ENCODE measurements around the gene CD84.
"Not testable (repeated sequence)": the region's sequence is repeated elsewhere in the genome, so short reads cannot be mapped to it uniquely, and the experiment has no call there.

The CD84 gene

DNA sequence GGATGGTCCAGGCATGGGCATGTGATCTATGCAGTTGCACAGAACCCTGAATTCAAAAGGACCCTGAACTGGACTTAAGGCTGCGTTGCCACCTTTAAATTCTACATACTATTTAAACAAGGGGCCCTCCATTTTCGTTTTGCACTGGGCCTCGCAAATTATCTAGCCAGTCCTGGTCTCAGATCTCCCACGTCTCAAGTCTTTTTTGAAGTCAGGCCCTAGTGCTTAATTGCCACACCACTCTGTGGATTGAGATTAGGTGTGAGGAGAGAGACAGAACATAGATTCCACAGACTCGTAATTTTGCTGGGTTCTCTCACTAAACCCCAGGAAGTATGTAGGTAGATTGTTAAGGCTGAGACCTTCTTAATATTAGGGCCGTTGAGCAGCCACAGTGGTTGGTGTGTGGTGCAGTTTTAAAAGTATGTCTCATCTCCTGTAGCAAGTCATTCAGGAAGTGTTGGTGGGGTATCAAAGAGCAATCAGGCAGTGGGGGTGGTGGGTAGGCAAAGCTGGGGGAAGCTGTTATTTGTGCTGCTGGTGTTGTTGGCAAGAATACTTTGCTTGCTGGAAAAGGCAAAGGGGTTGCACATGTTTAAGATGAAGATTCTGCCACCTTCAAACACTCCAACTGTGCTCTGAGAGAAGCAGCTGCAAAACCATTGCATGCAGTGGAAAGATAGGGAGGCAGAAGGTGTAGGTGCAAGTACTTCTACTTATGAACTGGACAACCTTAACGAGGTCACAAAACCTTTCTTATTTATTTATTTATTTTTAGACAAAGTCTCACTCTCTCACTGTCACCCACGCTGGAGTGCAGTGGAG, 11.2 kb downstream of the CD84 start:
- Histone ChIP-seq H3K9me3 (ENCODE audit: insufficient read depth, low read length, severe bottlenecking) (peaks cover under 1% of the 10 kb centered on the region), H2AFZ (ENCODE audit: low read depth, low read length) (peak overlapping the region; percentile 80), H3K4me3 (ENCODE audit: low read depth in 1 of 2, low read length in 2 of 2) (0 out of 4 replicates have a peak overlapping the region, but pooled peaks of 1 of the 2 experiments have one; percentile 15), H4K20me1 (ENCODE audit: insufficient read depth, low read length) (no peaks in the 10 kb centered on the region), H3K27me3 (ENCODE audit: insufficient read depth, low read length, poor library complexity) (no peaks in the 10 kb centered on the region), H3K9ac (ENCODE audit: low read depth, low read length) (peak overlapping the region; percentile 51), H3K4me1 (ENCODE audit: insufficient read depth, low read length) (peaks cover 40% of the 10 kb centered on the region), H3K4me2 (ENCODE audit: insufficient read depth, low read length) (peak overlapping the region; percentile 42), H3K36me3 (ENCODE audit: insufficient read depth, low read length) (peaks cover 4% of the 10 kb centered on the region; the same call in 1 of the 2 replicates), H3K27ac (ENCODE audit: low read length) (peak overlapping the region; percentile 94), H3K79me2 (ENCODE audit: insufficient read depth, low read length) (0 out of 2 replicates have a peak, but pooled peaks cover 3% of the 10 kb centered on the region)
- peak; percentile 97 for ATAC-seq (ENCODE audit: insufficient read depth, low read depth)
- DNase-seq: peak; percentile 92
- TF ChIP-seq EZH2 (IDR thresholded peaks at IDR 0.05; ENCODE audit: borderline replicate concordance, low read depth, low read length, severe bottlenecking): no peak
- TF ChIP-seq, protein P1, sequence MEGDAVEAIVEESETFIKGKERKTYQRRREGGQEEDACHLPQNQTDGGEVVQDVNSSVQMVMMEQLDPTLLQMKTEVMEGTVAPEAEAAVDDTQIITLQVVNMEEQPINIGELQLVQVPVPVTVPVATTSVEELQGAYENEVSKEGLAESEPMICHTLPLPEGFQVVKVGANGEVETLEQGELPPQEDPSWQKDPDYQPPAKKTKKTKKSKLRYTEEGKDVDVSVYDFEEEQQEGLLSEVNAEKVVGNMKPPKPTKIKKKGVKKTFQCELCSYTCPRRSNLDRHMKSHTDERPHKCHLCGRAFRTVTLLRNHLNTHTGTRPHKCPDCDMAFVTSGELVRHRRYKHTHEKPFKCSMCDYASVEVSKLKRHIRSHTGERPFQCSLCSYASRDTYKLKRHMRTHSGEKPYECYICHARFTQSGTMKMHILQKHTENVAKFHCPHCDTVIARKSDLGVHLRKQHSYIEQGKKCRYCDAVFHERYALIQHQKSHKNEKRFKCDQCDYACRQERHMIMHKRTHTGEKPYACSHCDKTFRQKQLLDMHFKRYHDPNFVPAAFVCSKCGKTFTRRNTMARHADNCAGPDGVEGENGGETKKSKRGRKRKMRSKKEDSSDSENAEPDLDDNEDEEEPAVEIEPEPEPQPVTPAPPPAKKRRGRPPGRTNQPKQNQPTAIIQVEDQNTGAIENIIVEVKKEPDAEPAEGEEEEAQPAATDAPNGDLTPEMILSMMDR (IDR thresholded peaks at IDR 0.05; ENCODE audit: borderline replicate concordance, extremely low read depth, low read length, poor library complexity, severe bottlenecking): no peak

DNA sequence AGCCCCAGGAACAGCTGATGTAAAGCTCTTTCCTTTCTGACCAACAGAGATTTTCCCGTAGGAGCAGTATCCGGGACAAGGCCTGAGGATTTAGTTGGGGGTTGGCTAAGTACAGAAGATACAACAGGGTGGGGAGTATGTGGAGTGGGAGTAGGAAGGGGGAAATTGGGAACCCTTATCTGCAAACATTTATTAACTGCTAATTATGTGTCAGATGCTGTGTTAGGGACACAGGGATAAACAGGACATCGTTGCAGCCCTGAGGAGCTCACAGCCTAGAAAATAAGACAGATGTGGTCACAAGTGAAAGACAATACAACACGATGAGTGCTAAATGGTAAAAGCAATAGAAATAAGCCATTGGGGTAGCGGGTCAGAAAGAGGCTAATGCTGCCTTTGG, 12.0 kb downstream of the CD84 start:
- TF ChIP-seq, protein P1 (IDR thresholded peaks at IDR 0.05; ENCODE audit: borderline replicate concordance, extremely low read depth, low read length, poor library complexity, severe bottlenecking): no peak
- TF ChIP-seq EZH2 (IDR thresholded peaks at IDR 0.05; ENCODE audit: borderline replicate concordance, low read depth, low read length, severe bottlenecking): no peak
- Histone ChIP-seq H3K4me2 (ENCODE audit: insufficient read depth, low read length) (peak overlapping the region; percentile 42), H3K36me3 (ENCODE audit: insufficient read depth, low read length) (peaks cover 4% of the 10 kb centered on the region; the same call in 1 of the 2 replicates)

DNA sequence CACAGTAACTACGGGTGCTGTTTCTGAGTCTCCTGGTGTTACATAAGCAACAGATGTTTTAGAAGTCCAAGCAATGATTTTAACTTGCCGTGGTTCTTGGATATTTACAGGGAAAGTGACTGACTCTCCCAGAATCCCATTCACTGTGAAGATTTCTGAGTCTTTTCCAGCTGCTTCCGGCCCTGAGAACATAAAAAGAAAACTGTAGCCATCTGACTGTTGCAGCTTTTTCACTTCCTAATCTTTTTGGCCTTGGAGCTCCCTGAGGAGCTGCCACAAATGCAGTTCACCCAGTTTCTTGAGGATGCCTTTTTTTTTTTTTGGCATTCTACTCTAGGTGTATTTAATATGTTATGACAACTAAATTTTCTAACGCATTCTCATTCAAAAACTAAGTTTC, 13.7 kb downstream of the CD84 start:
- H3K79me2 ChIP-seq (ENCODE audit: insufficient read depth, low read length): no peaks in the 10 kb centered on the region
- no peak for TF ChIP-seq EZH2 (IDR thresholded peaks at IDR 0.05; ENCODE audit: borderline replicate concordance, low read depth, low read length, severe bottlenecking)
- TF ChIP-seq, protein P1 (IDR thresholded peaks at IDR 0.05; ENCODE audit: borderline replicate concordance, extremely low read depth, low read length, poor library complexity, severe bottlenecking): no peak
- ATAC-seq (ENCODE audit: insufficient read depth, low read depth) (no peak), DNase-seq (no peak)
- H3K9ac ChIP-seq (ENCODE audit: low read depth, low read length): no peak overlapping the region
- H3K36me3 ChIP-seq (ENCODE audit: insufficient read depth, low read length): peaks cover 4% of the 10 kb centered on the region; the same call in 1 of the 2 replicates
- 0 out of 2 replicates have a peak overlapping the region, but pooled peaks have one; percentile 11 for H3K27ac ChIP-seq (ENCODE audit: low read length)
- no peaks in the 10 kb centered on the region for H3K27me3 ChIP-seq (ENCODE audit: insufficient read depth, low read length, poor library complexity)
- no peaks in the 10 kb centered on the region for H4K20me1 ChIP-seq (ENCODE audit: insufficient read depth, low read length)
- peaks cover 4% of the 10 kb centered on the region for H3K9me3 ChIP-seq (ENCODE audit: insufficient read depth, low read length, severe bottlenecking)
- H3K4me1 ChIP-seq (ENCODE audit: insufficient read depth, low read length): peaks cover 48% of the 10 kb centered on the region
- H3K4me3 ChIP-seq (ENCODE audit: low read depth in 1 of 2, low read length in 2 of 2): no peak overlapping the region
- no peak overlapping the region for H3K4me2 ChIP-seq (ENCODE audit: insufficient read depth, low read length)
- H2AFZ ChIP-seq (ENCODE audit: low read depth, low read length): no peak overlapping the region

More for the DNA sequence above, 12.0 kb downstream of the CD84 start:
- peak overlapping the region; percentile 94 for H3K27ac ChIP-seq (ENCODE audit: low read length)
- H3K9me3 ChIP-seq (ENCODE audit: insufficient read depth, low read length, severe bottlenecking): peaks cover 4% of the 10 kb centered on the region
- no peaks in the 10 kb centered on the region for H3K79me2 ChIP-seq (ENCODE audit: insufficient read depth, low read length)
- H4K20me1 ChIP-seq (ENCODE audit: insufficient read depth, low read length): no peaks in the 10 kb centered on the region
- no peak overlapping the region for H3K4me3 ChIP-seq (ENCODE audit: low read depth in 1 of 2, low read length in 2 of 2)
- H3K4me1 ChIP-seq (ENCODE audit: insufficient read depth, low read length): peaks cover 40% of the 10 kb centered on the region
- DNase-seq (no peak), ATAC-seq (ENCODE audit: insufficient read depth, low read depth) (no peak)
- no peaks in the 10 kb centered on the region for H3K27me3 ChIP-seq (ENCODE audit: insufficient read depth, low read length, poor library complexity)
- H2AFZ ChIP-seq (ENCODE audit: low read depth, low read length): peak overlapping the region; percentile 80
- H3K9ac ChIP-seq (ENCODE audit: low read depth, low read length): peak overlapping the region; percentile 51

GRCh38 chr1:160563230-160563629, 16.1 kb downstream of the CD84 start:
- not testable (repeated sequence) for H4K20me1 ChIP-seq (ENCODE audit: insufficient read depth, low read length); H3K27me3 ChIP-seq (ENCODE audit: insufficient read depth, low read length, poor library complexity); DNase-seq; H3K27ac ChIP-seq (ENCODE audit: low read length); ATAC-seq (ENCODE audit: insufficient read depth, low read depth); H3K4me3 ChIP-seq (ENCODE audit: low read depth in 1 of 2, low read length in 2 of 2); H2AFZ ChIP-seq (ENCODE audit: low read depth, low read length); H3K4me2 ChIP-seq (ENCODE audit: insufficient read depth, low read length); H3K9me3 ChIP-seq (ENCODE audit: insufficient read depth, low read length, severe bottlenecking); H3K9ac ChIP-seq (ENCODE audit: low read depth, low read length); H3K36me3 ChIP-seq (ENCODE audit: insufficient read depth, low read length); H3K79me2 ChIP-seq (ENCODE audit: insufficient read depth, low read length)
- peaks cover 43% of the 10 kb centered on the region for H3K4me1 ChIP-seq (ENCODE audit: insufficient read depth, low read length)

- H3K4me2 ChIP-seq (ENCODE audit: insufficient read depth, low read length); H3K9me3 ChIP-seq (ENCODE audit: insufficient read depth, low read length, severe bottlenecking); H2AFZ ChIP-seq (ENCODE audit: low read depth, low read length); H3K9ac ChIP-seq (ENCODE audit: low read depth, low read length); H3K27me3 ChIP-seq (ENCODE audit: insufficient read depth, low read length, poor library complexity); H3K27ac ChIP-seq (ENCODE audit: low read length); H3K36me3 ChIP-seq (ENCODE audit: insufficient read depth, low read length); ATAC-seq (ENCODE audit: insufficient read depth, low read depth); H3K79me2 ChIP-seq (ENCODE audit: insufficient read depth, low read length); H4K20me1 ChIP-seq (ENCODE audit: insufficient read depth, low read length); DNase-seq; H3K4me3 ChIP-seq (ENCODE audit: low read depth in 1 of 2, low read length in 2 of 2): not testable (repeated sequence)
- peaks cover 41% of the 10 kb centered on the region for H3K4me1 ChIP-seq (ENCODE audit: insufficient read depth, low read length)
Observed at GRCh38 chr1:160562745-160563144, 16.6 kb downstream of the CD84 start.
